OCI-LY1 (cell line): ENCODE measurements around the gene TEKT5.

Source experiments
- H2AFZ ChIP-seq: fragments of 200-600 bp; sonication (generic), shearing (Covaris generic); 2 replicates; pipeline ENCODE4 v1.6.0; 2014; ENCODE audit warnings: antibody characterized with exemption, mild to moderate bottlenecking, low read length
- H3F3A ChIP-seq: fragments of 200-600 bp; sonication (generic), shearing (Covaris generic); 2 replicates; pipeline ENCODE4 v1.6.0; 2014; ENCODE audit warnings: mild to moderate bottlenecking, antibody characterized with exemption, low read length, moderate library complexity; ENCODE audit not compliant: insufficient read depth
- H3K27ac ChIP-seq: fragments of 200-600 bp; sonication (generic); 2 replicates; pipeline ENCODE4 v1.5.1; 2014; ENCODE audit warnings: low read length, mixed run types, mild to moderate bottlenecking, low read depth; ENCODE audit not compliant: poor library complexity, severe bottlenecking
- H3K27me3 ChIP-seq: fragments of 200-600 bp; sonication (generic); 2 replicates; pipeline ENCODE4 v1.6.0; 2014; ENCODE audit warnings: antibody characterized with exemption, mild to moderate bottlenecking, low read length, moderate library complexity; ENCODE audit not compliant: insufficient read depth
- H3K36me3 ChIP-seq: fragments of 200-600 bp; sonication (generic); 2 replicates; pipeline ENCODE4 v1.6.1; 2014; ENCODE audit warnings: mild to moderate bottlenecking, antibody characterized with exemption, low read length, moderate library complexity, mixed read lengths; ENCODE audit not compliant: insufficient read depth
- H3K4me1 ChIP-seq: fragments of 200-600 bp; sonication (generic); 2 replicates; pipeline ENCODE4 v1.5.1; 2014; ENCODE audit warnings: mild to moderate bottlenecking, low read length, moderate library complexity; ENCODE audit not compliant: insufficient read depth, severe bottlenecking
- H3K4me2 ChIP-seq: fragments of 200-600 bp; sonication (generic), shearing (Covaris generic); 2 replicates; pipeline ENCODE4 v1.6.1; 2014; ENCODE audit warnings: low read length
- H3K4me3 ChIP-seq: fragments of 200-600 bp; sonication (generic); 2 replicates; pipeline ENCODE4 v1.5.1; 2014; ENCODE audit warnings: low read length, low read depth, mild to moderate bottlenecking, mixed read lengths; ENCODE audit not compliant: poor library complexity, severe bottlenecking
- H3K79me2 ChIP-seq: fragments of 200-600 bp; shearing (Covaris generic); 2 replicates; pipeline ENCODE4 v1.6.1; 2016; ENCODE audit warnings: mixed run types, low read length, mixed read lengths; ENCODE audit not compliant: insufficient read depth
- H3K9ac ChIP-seq: fragments of 200-600 bp; sonication (generic), shearing (Covaris generic); 2 replicates; pipeline ENCODE4 v1.6.1; 2014; ENCODE audit warnings: mild to moderate bottlenecking, low read length, mixed read lengths
- H3K9me2 ChIP-seq: fragments of 200-600 bp; sonication (generic), shearing (Covaris generic); 2 replicates; pipeline ENCODE4 v1.6.1; 2014; ENCODE audit warnings: low read depth, mild to moderate bottlenecking, low read length, mixed read lengths
- H3K9me3 ChIP-seq: fragments of 200-600 bp; shearing (Covaris generic); 2 replicates; pipeline ENCODE4 v1.6.1; 2014; ENCODE audit warnings: low read length, mixed read lengths
- H4K20me1 ChIP-seq: fragments of 200-600 bp; sonication (generic), shearing (Covaris generic); 2 replicates; pipeline ENCODE4 v1.6.0; 2016; ENCODE audit warnings: mild to moderate bottlenecking, low read length; ENCODE audit not compliant: insufficient read depth
- EZH2 ChIP-seq: fragments of 200-600 bp; sonication (generic), shearing (Covaris generic); IDR thresholded peaks from 2 replicates; pipeline ENCODE4 v1.8.0; 2017; ENCODE audit warnings: borderline replicate concordance, mixed run types, mild to moderate bottlenecking, antibody characterized with exemption, low read length, moderate library complexity, mixed read lengths
- TF ChIP-seq, protein P1 (sequence below): fragments of 200-600 bp; sonication (generic), shearing (Covaris generic); IDR thresholded peaks from 2 replicates; pipeline ENCODE4 v1.5.1; 2017; ENCODE audit warnings: mild to moderate bottlenecking, antibody characterized with exemption, low read length, moderate library complexity, mixed read lengths

TEKT5 gene

DNA sequence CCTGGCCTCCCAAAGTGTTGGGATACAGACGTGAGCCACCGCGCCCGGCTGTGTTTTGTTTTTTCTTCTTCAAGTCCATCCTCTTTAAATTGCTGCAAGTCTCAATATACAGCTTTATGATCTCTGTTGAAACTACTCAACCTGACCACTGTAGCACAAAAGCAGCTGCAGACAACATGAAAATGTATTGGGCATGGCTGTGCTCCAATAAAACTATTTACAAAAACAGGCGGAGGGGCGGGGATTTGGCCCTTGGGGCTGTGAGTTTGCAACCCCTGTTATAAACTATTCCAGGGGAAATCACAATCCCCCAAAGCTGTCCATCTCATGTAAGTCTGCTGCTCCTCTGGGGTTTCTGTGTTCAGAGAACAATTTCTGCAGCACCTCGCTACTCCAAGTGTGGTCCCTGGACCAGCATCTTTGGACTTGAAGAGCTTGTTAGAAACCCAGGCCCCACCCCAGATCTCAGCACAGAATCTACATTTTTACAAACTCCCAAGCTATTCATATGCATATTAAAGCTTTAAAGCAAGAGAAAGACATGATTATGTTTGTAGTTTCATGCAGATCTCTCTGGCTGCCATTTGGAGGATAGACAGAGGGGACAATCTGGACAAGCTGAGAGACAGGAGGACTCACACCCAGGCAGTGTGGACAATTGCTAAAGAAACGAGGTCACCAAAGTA lies 33.6 kb downstream of the TEKT5 start:
- Histone ChIP-seq H3K4me1 (no peaks in the 10 kb centered on the region), H3K79me2 (no peaks in the 10 kb centered on the region), H3K9me3 (no peaks in the 10 kb centered on the region), H3K27ac (no peak overlapping the region), H2AFZ (no peak overlapping the region), H3K27me3 (peaks cover 6% of the 10 kb centered on the region; the same call in 1 of the 2 replicates), H3K9me2 (no peaks in the 10 kb centered on the region), H3K4me2 (no peak overlapping the region), H3K4me3 (no peak overlapping the region), H4K20me1 (no peaks in the 10 kb centered on the region), H3K9ac (no peak overlapping the region), H3F3A (no peaks in the 10 kb centered on the region), H3K36me3 (no peaks in the 10 kb centered on the region)
- no peak for TF ChIP-seq EZH2
- TF ChIP-seq, protein P1, sequence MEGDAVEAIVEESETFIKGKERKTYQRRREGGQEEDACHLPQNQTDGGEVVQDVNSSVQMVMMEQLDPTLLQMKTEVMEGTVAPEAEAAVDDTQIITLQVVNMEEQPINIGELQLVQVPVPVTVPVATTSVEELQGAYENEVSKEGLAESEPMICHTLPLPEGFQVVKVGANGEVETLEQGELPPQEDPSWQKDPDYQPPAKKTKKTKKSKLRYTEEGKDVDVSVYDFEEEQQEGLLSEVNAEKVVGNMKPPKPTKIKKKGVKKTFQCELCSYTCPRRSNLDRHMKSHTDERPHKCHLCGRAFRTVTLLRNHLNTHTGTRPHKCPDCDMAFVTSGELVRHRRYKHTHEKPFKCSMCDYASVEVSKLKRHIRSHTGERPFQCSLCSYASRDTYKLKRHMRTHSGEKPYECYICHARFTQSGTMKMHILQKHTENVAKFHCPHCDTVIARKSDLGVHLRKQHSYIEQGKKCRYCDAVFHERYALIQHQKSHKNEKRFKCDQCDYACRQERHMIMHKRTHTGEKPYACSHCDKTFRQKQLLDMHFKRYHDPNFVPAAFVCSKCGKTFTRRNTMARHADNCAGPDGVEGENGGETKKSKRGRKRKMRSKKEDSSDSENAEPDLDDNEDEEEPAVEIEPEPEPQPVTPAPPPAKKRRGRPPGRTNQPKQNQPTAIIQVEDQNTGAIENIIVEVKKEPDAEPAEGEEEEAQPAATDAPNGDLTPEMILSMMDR = no peak

DNA sequence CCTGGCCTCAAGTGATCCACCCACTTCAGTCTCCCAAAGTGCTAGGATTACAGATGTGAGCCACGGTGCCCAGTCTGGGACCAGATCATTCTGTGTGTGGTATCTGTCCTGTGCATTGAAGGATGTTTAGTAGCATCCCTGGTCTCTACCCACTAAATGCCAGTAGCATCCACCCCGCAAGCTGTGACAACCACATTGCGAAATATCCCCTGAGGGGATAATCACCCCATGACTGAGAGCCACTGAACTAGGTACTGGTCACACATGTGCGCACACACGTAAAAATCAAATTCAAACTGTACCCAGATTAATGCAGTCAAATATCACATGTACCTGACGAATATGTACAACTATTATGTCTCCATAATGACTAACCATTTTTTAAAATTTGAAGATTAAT lies 35.8 kb downstream of the TEKT5 start:
- Histone ChIP-seq H3K36me3 (no peaks in the 10 kb centered on the region), H3K9me3 (no peaks in the 10 kb centered on the region), H3K27ac (no peak overlapping the region), H3K4me1 (no peaks in the 10 kb centered on the region), H2AFZ (no peak overlapping the region), H3K9ac (no peak overlapping the region), H3K4me2 (no peak overlapping the region), H3K4me3 (no peak overlapping the region), H3K27me3 (peaks cover 6% of the 10 kb centered on the region; the same call in 1 of the 2 replicates), H3K9me2 (no peaks in the 10 kb centered on the region), H3K79me2 (no peaks in the 10 kb centered on the region), H3F3A (no peaks in the 10 kb centered on the region), H4K20me1 (no peaks in the 10 kb centered on the region)
- no peak for TF ChIP-seq EZH2
- TF ChIP-seq, protein P1 = no peak

DNA sequence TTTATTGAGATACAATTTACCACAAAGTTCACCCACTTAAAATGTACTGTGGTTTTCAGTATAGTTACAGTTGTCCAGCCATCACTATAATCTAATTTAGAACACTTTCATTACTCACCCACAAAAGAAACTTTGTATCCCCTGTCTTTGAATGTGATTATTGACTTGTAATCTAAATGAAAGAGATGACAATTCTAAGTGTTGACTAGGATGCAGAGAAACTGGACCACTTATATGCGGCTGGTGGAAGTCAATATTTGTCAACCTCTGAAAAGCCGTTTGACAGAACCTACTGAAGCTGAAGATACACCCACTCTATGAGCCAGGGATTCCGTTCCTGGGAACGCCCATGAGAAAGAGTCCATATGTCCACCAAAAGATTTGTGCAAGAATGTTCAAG lies 36.8 kb downstream of the TEKT5 start:
- no peaks in the 10 kb centered on the region for H3K4me1 ChIP-seq
- peaks cover 6% of the 10 kb centered on the region; the same call in 1 of the 2 replicates for H3K27me3 ChIP-seq
- no peaks in the 10 kb centered on the region for H3K36me3 ChIP-seq
- H2AFZ ChIP-seq = no peak overlapping the region
- TF ChIP-seq, protein P1 = no peak
- TF ChIP-seq EZH2 = no peak
- no peak overlapping the region for H3K9ac ChIP-seq
- H3K4me3 ChIP-seq = no peak overlapping the region
- H3K79me2 ChIP-seq = no peaks in the 10 kb centered on the region
- no peak overlapping the region for H3K27ac ChIP-seq
- no peaks in the 10 kb centered on the region for H3K9me2 ChIP-seq
- no peaks in the 10 kb centered on the region for H4K20me1 ChIP-seq
- no peaks in the 10 kb centered on the region for H3F3A ChIP-seq
- no peak overlapping the region for H3K4me2 ChIP-seq
- no peaks in the 10 kb centered on the region for H3K9me3 ChIP-seq
